HepG2 (cell line): ENCODE data around the gene ADAMTS13. TPM values are rescaled to one million over a fixed set of nuclear protein-coding genes. Genes with fewer than 3 reads are reported as not detected.

Experiments
- CHCHD3 ChIP-seq: sonication (generic); formaldehyde crosslinking; IDR thresholded peaks from 2 replicates; pipeline ENCODE4 v1.8.0; 2022; ENCODE audit warnings: mild to moderate bottlenecking, missing genetic modification reagents, moderate library complexity
- IKZF4 ChIP-seq: sonication (generic); formaldehyde crosslinking; IDR thresholded peaks from 2 replicates; pipeline ENCODE4 v1.5.1; 2020; ENCODE audit warnings: borderline replicate concordance, mild to moderate bottlenecking, low read depth, missing genetic modification reagents; ENCODE audit errors: not compliant biosample characterization
- IRX3 ChIP-seq: sonication (generic); formaldehyde crosslinking; IDR thresholded peaks from 2 replicates; pipeline ENCODE4 v1.8.1; 2023; ENCODE audit warnings: mild to moderate bottlenecking, low read depth, missing genetic modification reagents, borderline replicate concordance
- MED1 ChIP-seq: sonication (generic); formaldehyde crosslinking; IDR thresholded peaks from 2 replicates; pipeline ENCODE4 v1.4.0; 2020; ENCODE audit warnings: missing genetic modification reagents
- MED8 ChIP-seq: sonication (generic); formaldehyde crosslinking; IDR thresholded peaks from 2 replicates; pipeline ENCODE4 v1.8.1; 2023; ENCODE audit warnings: mild to moderate bottlenecking, missing genetic modification reagents; ENCODE audit not compliant: insufficient replicate concordance
- NONO ChIP-seq, 2 experiments: fragments of 450-650 bp in 1 of 2; sonication (generic) in 1 of 2; formaldehyde crosslinking in 1 of 2; IDR thresholded peaks in 1 of 2; conservative IDR thresholded peaks in 1 of 2; 2 replicates each; pipeline versions ENCODE4 v1.6.1 to v1.8.0; 2017 to 2022; ENCODE audit warnings: mild to moderate bottlenecking in 1 of 2, missing genetic modification reagents in 1 of 2, moderate library complexity in 1 of 2
- PHF20 ChIP-seq: sonication (generic); formaldehyde crosslinking; IDR thresholded peaks from 2 replicates; pipeline ENCODE4 v1.5.0; 2020; ENCODE audit warnings: mild to moderate bottlenecking, missing genetic modification reagents
- PHF21A ChIP-seq: sonication (generic); formaldehyde crosslinking; IDR thresholded peaks from 2 replicates; pipeline ENCODE4 v1.5.0; 2020; ENCODE audit warnings: mild to moderate bottlenecking, missing genetic modification reagents
- SMAD1 ChIP-seq: sonication (generic); formaldehyde crosslinking; IDR thresholded peaks from 2 replicates; pipeline ENCODE4 v1.4.0; 2020; ENCODE audit warnings: missing genetic modification reagents, low read depth, mild to moderate bottlenecking, borderline replicate concordance
- ZNF607 ChIP-seq: sonication (generic); formaldehyde crosslinking; IDR thresholded peaks from 2 replicates; pipeline ENCODE4 v1.5.1; 2020; ENCODE audit warnings: missing genetic modification reagents, mild to moderate bottlenecking, borderline replicate concordance
- polyA plus RNA-seq, 8 experiments: library from polyadenylated mRNA; depleted of rRNA in 3 of 8; stranded (reverse) in 7 of 8; unstranded in 1 of 8; fragments of >200 nt; fragmentation: Illumina TruSeq in 4 of 8; extraction: Trizol in 4 of 8; gene quantifications; 2 replicates each; pipeline versions ENCODE4 v1.2.1 to v1.2.3, GENCODE V29; 2011 to 2016; ENCODE audit warnings: low read depth in 4 of 8, missing spikeins in 1 of 8, mixed read lengths in 1 of 8; ENCODE audit not compliant: insufficient read depth in 1 of 8
- total RNA-seq, 5 experiments: library from RNA; depleted of rRNA; stranded (reverse); fragments of >200 nt; fragmentation: Illumina TruSeq; extraction: Trizol; gene quantifications; 2 replicates each; pipeline ENCODE4 v1.2.3, GENCODE V29; 2016; ENCODE audit warnings: low read depth in 1 of 5
- TF ChIP-seq, protein P1 (sequence below): sonication (generic); formaldehyde crosslinking; IDR thresholded peaks from 2 replicates; pipeline ENCODE4 v1.9.0; 2021; ENCODE audit warnings: missing genetic modification reagents, borderline replicate concordance
- TF ChIP-seq, protein P2 (sequence below): sonication (generic); formaldehyde crosslinking; IDR thresholded peaks from 2 replicates; pipeline ENCODE4 v1.4.0; 2020; ENCODE audit warnings: missing genetic modification reagents, borderline replicate concordance
- TF ChIP-seq, protein P3 (sequence below): sonication (generic); formaldehyde crosslinking; IDR thresholded peaks from 2 replicates; pipeline ENCODE4 v1.4.0; 2020; ENCODE audit warnings: missing genetic modification reagents, borderline replicate concordance
- TF ChIP-seq, protein P4 (sequence below), 2 experiments: sonication (generic) in 1 of 2; formaldehyde crosslinking in 1 of 2; IDR thresholded peaks; 2 replicates each; pipeline versions ENCODE4 v1.6.1 to v1.9.0; 2014 to 2022; ENCODE audit warnings: antibody characterized with exemption in 1 of 2, borderline replicate concordance in 1 of 2, inconsistent platforms in 1 of 2, low read depth in 1 of 2, missing genetic modification reagents in 1 of 2

Gene ADAMTS13
- total and polyA plus RNA-seq, 2 of the 13 experiments (the other 11 are each of a cell fraction or from before 2014, with no cell fraction given) = 0.91 to 4.5 TPM

- TF ChIP-seq, protein P1, sequence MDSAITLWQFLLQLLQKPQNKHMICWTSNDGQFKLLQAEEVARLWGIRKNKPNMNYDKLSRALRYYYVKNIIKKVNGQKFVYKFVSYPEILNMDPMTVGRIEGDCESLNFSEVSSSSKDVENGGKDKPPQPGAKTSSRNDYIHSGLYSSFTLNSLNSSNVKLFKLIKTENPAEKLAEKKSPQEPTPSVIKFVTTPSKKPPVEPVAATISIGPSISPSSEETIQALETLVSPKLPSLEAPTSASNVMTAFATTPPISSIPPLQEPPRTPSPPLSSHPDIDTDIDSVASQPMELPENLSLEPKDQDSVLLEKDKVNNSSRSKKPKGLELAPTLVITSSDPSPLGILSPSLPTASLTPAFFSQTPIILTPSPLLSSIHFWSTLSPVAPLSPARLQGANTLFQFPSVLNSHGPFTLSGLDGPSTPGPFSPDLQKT (CRISPR knock-in tag) = no peak
- TF ChIP-seq MED1 (CRISPR knock-in tag) (peak; percentile 49; the same call in 1 of the 2 replicates), CHCHD3 (no peak), MED8 (CRISPR knock-in tag) (no peak), ZNF607 (CRISPR knock-in tag) (no peak), NONO (IDR thresholded peaks at IDR 0.05) (no peak), NONO (CRISPR knock-in tag; conservative IDR thresholded peaks at IDR 0.05) (no peak; the same call in 1 of the 2 replicates), PHF20 (CRISPR knock-in tag) (no peak), IRX3 (CRISPR knock-in tag) (no peak), IKZF4 (no peak), PHF21A (CRISPR knock-in tag) (no peak; the same call in 1 of the 2 replicates), SMAD1 (CRISPR knock-in tag) (no peak)
- TF ChIP-seq, protein P2, sequence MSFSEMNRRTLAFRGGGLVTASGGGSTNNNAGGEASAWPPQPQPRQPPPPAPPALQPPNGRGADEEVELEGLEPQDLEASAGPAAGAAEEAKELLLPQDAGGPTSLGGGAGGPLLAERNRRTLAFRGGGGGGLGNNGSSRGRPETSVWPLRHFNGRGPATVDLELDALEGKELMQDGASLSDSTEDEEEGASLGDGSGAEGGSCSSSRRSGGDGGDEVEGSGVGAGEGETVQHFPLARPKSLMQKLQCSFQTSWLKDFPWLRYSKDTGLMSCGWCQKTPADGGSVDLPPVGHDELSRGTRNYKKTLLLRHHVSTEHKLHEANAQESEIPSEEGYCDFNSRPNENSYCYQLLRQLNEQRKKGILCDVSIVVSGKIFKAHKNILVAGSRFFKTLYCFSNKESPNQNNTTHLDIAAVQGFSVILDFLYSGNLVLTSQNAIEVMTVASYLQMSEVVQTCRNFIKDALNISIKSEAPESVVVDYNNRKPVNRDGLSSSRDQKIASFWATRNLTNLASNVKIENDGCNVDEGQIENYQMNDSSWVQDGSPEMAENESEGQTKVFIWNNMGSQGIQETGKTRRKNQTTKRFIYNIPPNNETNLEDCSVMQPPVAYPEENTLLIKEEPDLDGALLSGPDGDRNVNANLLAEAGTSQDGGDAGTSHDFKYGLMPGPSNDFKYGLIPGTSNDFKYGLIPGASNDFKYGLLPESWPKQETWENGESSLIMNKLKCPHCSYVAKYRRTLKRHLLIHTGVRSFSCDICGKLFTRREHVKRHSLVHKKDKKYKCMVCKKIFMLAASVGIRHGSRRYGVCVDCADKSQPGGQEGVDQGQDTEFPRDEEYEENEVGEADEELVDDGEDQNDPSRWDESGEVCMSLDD = peak; percentile 84; the same call in 1 of the 2 replicates
- TF ChIP-seq, protein P3, sequence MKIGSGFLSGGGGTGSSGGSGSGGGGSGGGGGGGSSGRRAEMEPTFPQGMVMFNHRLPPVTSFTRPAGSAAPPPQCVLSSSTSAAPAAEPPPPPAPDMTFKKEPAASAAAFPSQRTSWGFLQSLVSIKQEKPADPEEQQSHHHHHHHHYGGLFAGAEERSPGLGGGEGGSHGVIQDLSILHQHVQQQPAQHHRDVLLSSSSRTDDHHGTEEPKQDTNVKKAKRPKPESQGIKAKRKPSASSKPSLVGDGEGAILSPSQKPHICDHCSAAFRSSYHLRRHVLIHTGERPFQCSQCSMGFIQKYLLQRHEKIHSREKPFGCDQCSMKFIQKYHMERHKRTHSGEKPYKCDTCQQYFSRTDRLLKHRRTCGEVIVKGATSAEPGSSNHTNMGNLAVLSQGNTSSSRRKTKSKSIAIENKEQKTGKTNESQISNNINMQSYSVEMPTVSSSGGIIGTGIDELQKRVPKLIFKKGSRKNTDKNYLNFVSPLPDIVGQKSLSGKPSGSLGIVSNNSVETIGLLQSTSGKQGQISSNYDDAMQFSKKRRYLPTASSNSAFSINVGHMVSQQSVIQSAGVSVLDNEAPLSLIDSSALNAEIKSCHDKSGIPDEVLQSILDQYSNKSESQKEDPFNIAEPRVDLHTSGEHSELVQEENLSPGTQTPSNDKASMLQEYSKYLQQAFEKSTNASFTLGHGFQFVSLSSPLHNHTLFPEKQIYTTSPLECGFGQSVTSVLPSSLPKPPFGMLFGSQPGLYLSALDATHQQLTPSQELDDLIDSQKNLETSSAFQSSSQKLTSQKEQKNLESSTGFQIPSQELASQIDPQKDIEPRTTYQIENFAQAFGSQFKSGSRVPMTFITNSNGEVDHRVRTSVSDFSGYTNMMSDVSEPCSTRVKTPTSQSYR = peak; percentile 53; the same call in 1 of the 2 replicates
- TF ChIP-seq, protein P4, sequence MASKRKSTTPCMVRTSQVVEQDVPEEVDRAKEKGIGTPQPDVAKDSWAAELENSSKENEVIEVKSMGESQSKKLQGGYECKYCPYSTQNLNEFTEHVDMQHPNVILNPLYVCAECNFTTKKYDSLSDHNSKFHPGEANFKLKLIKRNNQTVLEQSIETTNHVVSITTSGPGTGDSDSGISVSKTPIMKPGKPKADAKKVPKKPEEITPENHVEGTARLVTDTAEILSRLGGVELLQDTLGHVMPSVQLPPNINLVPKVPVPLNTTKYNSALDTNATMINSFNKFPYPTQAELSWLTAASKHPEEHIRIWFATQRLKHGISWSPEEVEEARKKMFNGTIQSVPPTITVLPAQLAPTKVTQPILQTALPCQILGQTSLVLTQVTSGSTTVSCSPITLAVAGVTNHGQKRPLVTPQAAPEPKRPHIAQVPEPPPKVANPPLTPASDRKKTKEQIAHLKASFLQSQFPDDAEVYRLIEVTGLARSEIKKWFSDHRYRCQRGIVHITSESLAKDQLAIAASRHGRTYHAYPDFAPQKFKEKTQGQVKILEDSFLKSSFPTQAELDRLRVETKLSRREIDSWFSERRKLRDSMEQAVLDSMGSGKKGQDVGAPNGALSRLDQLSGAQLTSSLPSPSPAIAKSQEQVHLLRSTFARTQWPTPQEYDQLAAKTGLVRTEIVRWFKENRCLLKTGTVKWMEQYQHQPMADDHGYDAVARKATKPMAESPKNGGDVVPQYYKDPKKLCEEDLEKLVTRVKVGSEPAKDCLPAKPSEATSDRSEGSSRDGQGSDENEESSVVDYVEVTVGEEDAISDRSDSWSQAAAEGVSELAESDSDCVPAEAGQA (IDR thresholded peaks at IDR 0.05; ENCODE audit: low read depth) = no peak
- TF ChIP-seq, protein P4 (CRISPR knock-in tag; IDR thresholded peaks at IDR 0.05; ENCODE audit: borderline replicate concordance) = peak; percentile 12; the same call in 1 of the 2 replicates
Measured at GRCh38 chr9:133375116-133375723, 46.9 kb upstream of the ADAMTS13 start (continued).
